AG04449 (cell line): ENCODE measurements around the gene AMACR.

Experiments used
- CTCF ChIA-PET: fragments of 350-600 bp; formaldehyde crosslinking; extraction: SDS; loops from one replicate; lab custom pipeline; 2021; ENCODE audit warnings: antibody characterized with exemption; lab: Yijun Ruan, JAX
- POLR2A ChIA-PET: fragments of 400-600, 350-600 bp; formaldehyde crosslinking; extraction: SDS; loops from one replicate; lab custom pipeline; 2020; ENCODE audit warnings: antibody characterized with exemption, inconsistent platforms; lab: Yijun Ruan, JAX
- DNase-seq: peaks from one replicate; pipeline ENCODE4 v3.0.0-alpha.2; 2010; ENCODE audit warnings: low read depth, low spot score
- H3K4me3 ChIP-seq: 2 replicates; pipeline ENCODE4 v1.5.1; 2011; ENCODE audit warnings: low read depth, mild to moderate bottlenecking, control low read depth, low read length
- CTCF ChIP-seq: IDR thresholded peaks from one replicate; pipeline ENCODE4 v1.5.1; 2011; ENCODE audit warnings: mild to moderate bottlenecking, moderate library complexity, low read length, control low read depth, inconsistent platforms; ENCODE audit not compliant: insufficient read depth; ENCODE audit errors: missing control alignments

AMACR gene

GRCh38 chr5:34039398-34040157, 31.7 kb upstream of the AMACR start:
- H3K4me3 ChIP-seq = no peak overlapping the region
- TF ChIP-seq CTCF = no peak
- CTCF ChIA-PET = no interaction called here
- POLR2A ChIA-PET = no interaction called here
- DNase-seq = no peak

GRCh38 chr5:34038838-34039237, 31.0 kb upstream of the AMACR start:
- H3K4me3 ChIP-seq = no peak overlapping the region
- ChIA-PET POLR2A (no interaction called here), CTCF (no interaction called here)
- TF ChIP-seq CTCF = no peak
- DNase-seq = no peak

- DNase-seq = no peak
- TF ChIP-seq CTCF = no peak
- H3K4me3 ChIP-seq = no peak overlapping the region
- POLR2A ChIA-PET = no interaction called here
- CTCF ChIA-PET = no interaction called here
Observed at GRCh38 chr5:34038390-34038789, 30.5 kb upstream of the AMACR start.

- no peak overlapping the region for H3K4me3 ChIP-seq
- ChIA-PET CTCF (no interaction called here), POLR2A (no interaction called here)
- TF ChIP-seq CTCF = no peak
- no peak for DNase-seq
Observed at GRCh38 chr5:34037726-34038125, 29.9 kb upstream of the AMACR start.

- ChIA-PET CTCF (no interaction called here), POLR2A (no interaction called here)
- H3K4me3 ChIP-seq = no peak overlapping the region
- no peak for DNase-seq
- TF ChIP-seq CTCF = no peak
Observed at GRCh38 chr5:34035756-34036155, 27.9 kb upstream of the AMACR start.

GRCh38 chr5:34034534-34035327, 26.9 kb upstream of the AMACR start:
- DNase-seq = no peak
- ChIA-PET POLR2A (no interaction called here), CTCF (no interaction called here)
- TF ChIP-seq CTCF = no peak
- H3K4me3 ChIP-seq = no peak overlapping the region
